ENCODE measurements around the gene KCNQ4. TPM values are rescaled to one million over a fixed set of nuclear protein-coding genes. Genes with fewer than 3 reads are reported as not detected.

The KCNQ4 gene
- total RNA-seq, 1 donor = under 0.01 TPM

DNA sequence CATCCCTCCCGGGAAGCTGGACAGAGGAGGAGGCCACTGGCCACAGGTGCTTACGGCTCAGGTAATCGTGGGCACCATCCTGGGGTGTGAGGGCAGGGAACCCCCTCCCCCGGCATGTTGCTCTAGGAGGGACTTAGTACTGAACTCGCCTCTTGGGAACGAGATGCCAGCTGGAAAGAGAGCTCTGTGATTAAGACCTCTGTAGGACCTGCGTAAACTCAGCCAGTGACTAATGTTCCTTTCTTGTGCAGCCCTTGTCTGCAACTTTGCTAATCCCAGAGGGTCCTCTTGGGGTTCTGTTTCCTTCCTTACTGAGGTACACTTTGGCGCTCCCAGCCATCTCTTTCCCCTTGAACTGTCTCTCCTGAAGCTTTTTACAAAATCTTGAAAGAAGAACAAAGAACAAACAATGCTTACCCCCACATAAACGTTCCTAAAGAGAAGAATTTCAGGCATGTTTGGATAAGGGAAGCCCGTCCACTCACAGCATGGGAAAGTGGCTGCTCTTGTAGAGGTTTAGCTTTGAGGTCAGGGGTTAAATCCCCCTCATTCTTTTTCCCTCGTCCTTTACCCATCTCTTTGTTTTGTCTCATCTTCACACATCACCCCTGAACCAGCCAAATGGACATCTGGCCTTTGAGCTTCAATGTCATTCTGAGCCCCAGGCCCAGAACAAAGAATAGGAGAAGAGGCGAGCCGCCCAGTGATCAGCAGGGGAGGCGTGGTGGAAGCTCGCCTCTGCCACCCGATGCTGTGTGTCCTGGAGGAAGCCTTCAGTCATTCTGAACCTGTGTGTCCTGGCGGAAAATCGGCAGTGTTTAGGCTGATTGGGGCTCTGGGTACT is 41.2 kb downstream of the KCNQ4 start:
- Histone ChIP-seq H3K4me3 (ENCODE audit: low read length) (no peak overlapping the region), H3K4me1 (ENCODE audit: insufficient read depth, low read length) (peaks cover 16% of the 10 kb centered on the region), H3K27me3 (ENCODE audit: insufficient read depth, low read length) (no peaks in the 10 kb centered on the region), H3K9me3 (ENCODE audit: low read depth, low read length) (no peaks in the 10 kb centered on the region)

DNA sequence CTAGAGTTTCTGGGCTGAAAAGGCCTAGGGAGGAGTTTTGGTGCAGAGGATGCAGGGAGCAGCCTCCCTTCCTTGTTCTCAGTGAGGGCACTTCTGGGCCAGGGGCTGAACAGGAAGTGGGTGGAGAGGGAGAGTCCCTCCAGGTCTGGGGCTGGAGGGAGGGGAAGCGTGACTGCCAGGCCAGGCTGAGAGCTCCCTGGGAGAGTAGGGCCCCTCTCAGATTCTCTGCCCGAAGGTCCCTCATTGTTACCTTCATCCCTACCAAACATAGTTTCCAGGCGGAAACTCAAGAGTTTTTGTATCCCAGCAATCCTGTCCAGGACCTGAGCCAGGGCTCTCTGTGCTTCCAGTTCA is 41.8 kb downstream of the KCNQ4 start:
- Histone ChIP-seq H3K4me1 (ENCODE audit: insufficient read depth, low read length) (peaks cover 16% of the 10 kb centered on the region), H3K9me3 (ENCODE audit: low read depth, low read length) (no peaks in the 10 kb centered on the region), H3K27me3 (ENCODE audit: insufficient read depth, low read length) (no peaks in the 10 kb centered on the region), H3K4me3 (ENCODE audit: low read length) (no peak overlapping the region)

DNA sequence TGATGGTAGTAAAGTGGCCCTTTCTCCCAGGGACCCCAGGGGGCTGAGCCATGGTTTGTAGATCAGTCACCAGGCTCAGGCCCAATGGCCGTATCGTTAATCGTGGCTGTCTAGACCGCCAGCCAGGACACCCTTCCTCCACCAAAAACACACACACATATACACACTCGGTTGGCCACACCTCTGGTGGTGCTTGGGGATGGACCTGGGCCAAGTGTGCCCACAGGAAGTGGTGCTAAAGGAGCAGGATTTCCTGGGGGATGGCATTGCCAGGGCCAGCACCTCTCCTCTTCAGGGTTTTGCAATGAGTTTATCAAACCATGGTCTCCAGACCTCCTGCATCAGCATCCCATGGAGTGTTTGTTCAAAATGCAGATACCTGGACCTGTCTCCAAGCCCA is 42.4 kb downstream of the KCNQ4 start:
- Histone ChIP-seq H3K27me3 (ENCODE audit: insufficient read depth, low read length) (no peaks in the 10 kb centered on the region), H3K4me1 (ENCODE audit: insufficient read depth, low read length) (peaks cover 16% of the 10 kb centered on the region), H3K9me3 (ENCODE audit: low read depth, low read length) (no peaks in the 10 kb centered on the region), H3K4me3 (ENCODE audit: low read length) (no peak overlapping the region)

DNA sequence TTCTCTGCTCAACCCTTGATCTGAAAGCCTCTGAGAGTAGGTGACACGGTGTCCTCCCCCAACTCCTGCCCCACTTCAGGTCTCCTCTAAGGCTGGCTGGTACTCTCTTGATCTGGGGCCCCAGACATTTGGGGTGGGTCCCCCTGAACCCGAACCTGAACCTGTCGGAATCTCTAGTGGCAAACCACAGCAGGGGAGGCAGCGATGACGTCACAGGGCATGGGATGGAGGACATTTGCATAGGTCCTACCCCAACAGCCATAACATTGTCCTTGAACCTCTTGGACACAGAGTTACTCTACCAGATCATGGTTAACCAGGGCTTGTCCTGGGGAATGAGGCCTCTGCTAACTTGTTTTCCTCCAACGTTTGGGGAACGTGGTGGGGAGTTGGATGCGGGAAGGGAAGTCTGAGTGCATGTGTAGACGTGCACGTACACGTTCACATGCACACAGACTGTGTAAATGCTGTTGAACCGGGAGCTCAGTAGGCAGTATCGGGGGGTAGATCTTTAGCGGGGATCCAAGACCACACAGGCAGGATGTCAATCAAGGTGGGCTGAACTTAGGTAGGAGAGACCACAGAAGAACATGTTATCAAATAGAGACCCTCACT is 46.2 kb downstream of the KCNQ4 start:
- H3K9me3 ChIP-seq (ENCODE audit: low read depth, low read length) = no peaks in the 10 kb centered on the region
- H3K4me1 ChIP-seq (ENCODE audit: insufficient read depth, low read length) = peaks cover 16% of the 10 kb centered on the region
- no peak overlapping the region for H3K4me3 ChIP-seq (ENCODE audit: low read length)
- H3K27me3 ChIP-seq (ENCODE audit: insufficient read depth, low read length) = no peaks in the 10 kb centered on the region

DNA sequence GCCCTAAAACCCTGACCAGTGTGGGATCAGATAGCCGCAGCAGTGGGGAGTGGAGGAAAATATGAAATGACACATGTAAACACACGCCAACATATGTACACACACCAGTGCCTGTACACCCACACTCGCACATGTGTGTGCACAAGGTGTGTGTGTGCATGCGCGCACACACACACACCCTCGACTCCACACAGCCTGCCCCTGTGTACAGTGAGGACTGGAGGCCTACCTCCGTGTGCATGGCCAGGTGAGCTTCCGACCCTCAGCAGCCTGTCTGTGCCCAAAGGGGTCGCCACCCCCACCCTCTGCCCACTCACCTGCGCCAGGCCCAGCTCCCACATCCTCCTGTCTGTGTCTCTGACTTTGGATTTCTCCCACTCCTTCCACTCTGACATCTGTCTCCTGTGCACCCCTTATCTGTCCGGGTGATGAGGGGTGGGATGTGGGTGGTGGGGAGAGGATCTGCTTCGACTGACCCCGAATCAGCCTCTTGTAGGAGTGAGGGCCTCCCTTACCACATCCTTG is 46.9 kb downstream of the KCNQ4 start:
- peaks cover 8% of the 10 kb centered on the region for H3K4me1 ChIP-seq (ENCODE audit: insufficient read depth, low read length)
- no peaks in the 10 kb centered on the region for H3K27me3 ChIP-seq (ENCODE audit: insufficient read depth, low read length)
- no peak overlapping the region for H3K4me3 ChIP-seq (ENCODE audit: low read length)
- H3K9me3 ChIP-seq (ENCODE audit: low read depth, low read length) = no peaks in the 10 kb centered on the region

DNA sequence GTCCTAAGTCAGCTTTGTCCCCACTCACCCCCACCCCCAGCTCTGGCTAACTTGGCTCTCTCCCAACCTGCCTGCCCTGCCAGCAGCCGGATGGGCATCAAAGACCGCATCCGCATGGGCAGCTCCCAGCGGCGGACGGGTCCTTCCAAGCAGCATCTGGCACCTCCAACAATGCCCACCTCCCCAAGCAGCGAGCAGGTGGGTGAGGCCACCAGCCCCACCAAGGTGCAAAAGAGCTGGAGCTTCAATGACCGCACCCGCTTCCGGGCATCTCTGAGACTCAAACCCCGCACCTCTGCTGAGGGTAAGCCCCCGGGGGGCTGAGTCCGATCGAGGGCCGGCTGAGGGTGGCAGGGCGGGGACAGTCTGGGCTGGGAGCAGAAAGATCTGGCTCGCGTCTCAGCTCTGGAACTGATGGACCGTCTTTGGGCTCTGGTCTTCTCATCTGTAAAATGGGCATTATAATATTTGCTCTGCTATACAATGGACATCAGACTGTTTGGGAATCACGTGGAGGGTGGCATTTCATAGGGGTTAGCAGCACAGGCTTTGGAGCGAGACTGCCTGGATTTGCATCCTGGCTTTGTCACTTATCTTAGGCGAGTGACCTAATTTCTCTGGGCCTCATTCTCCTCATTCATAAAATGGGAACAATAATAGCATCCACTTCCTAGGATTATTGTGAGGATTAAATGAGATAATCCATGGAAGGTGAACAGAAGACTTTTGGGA is 47.6 kb downstream of the KCNQ4 start:
- Histone ChIP-seq H3K4me3 (ENCODE audit: low read length) (no peak overlapping the region), H3K9me3 (ENCODE audit: low read depth, low read length) (no peaks in the 10 kb centered on the region), H3K4me1 (ENCODE audit: insufficient read depth, low read length) (peaks cover 1% of the 10 kb centered on the region), H3K27me3 (ENCODE audit: insufficient read depth, low read length) (no peaks in the 10 kb centered on the region)

DNA sequence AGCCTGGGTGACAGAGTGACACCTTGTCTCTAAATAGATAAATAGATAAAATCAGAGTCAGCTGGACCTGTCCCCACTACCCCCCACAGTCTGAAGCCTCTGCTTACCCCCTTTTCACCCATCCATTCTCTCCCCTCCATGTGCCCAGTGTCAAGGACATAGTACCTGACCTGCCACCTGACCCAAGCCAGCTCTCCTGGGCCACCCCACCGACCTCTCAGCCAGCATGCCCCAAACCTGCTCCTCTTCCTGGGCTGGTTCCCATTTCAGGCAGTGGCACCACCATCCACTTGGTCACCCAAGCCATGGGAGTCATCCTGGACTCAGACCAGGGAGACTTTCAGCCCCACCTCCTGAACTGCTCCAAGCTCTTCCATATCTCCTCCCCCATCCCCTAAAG is 50.4 kb downstream of the KCNQ4 start:
- no peaks in the 10 kb centered on the region for H3K4me1 ChIP-seq (ENCODE audit: insufficient read depth, low read length)
- no peak overlapping the region for H3K4me3 ChIP-seq (ENCODE audit: low read length)
- no peaks in the 10 kb centered on the region for H3K9me3 ChIP-seq (ENCODE audit: low read depth, low read length)
- H3K27me3 ChIP-seq (ENCODE audit: insufficient read depth, low read length) = no peaks in the 10 kb centered on the region

DNA sequence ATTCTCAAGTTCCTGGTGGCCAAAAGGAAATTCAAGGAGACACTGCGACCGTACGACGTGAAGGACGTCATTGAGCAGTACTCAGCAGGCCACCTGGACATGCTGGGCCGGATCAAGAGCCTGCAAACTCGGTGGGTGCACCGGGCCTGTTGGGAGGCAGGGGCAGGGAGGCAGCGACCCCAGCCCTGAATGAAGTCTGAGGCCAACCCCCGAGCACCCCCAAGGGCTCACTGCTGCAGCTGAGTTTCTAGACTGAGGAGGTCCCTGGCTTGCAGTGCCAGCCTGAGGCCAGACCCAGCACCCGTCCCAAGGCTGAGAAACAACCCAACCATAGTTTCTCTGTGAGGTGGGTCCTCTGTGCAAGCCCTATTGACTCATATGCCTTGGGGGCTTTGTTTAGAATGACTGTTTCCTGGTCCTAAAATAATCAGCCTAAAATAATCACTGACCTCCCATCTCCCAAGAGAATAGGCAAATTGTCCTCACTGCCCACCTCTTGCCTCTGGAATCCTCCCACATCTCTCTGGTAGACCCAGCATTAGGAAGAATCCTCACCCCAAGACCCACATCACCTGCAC is 51.5 kb downstream of the KCNQ4 start:
- H3K4me3 ChIP-seq (ENCODE audit: low read length) = no peak overlapping the region
- no peaks in the 10 kb centered on the region for H3K27me3 ChIP-seq (ENCODE audit: insufficient read depth, low read length)
- H3K9me3 ChIP-seq (ENCODE audit: low read depth, low read length) = no peaks in the 10 kb centered on the region
- H3K4me1 ChIP-seq (ENCODE audit: insufficient read depth, low read length) = no peaks in the 10 kb centered on the region

DNA sequence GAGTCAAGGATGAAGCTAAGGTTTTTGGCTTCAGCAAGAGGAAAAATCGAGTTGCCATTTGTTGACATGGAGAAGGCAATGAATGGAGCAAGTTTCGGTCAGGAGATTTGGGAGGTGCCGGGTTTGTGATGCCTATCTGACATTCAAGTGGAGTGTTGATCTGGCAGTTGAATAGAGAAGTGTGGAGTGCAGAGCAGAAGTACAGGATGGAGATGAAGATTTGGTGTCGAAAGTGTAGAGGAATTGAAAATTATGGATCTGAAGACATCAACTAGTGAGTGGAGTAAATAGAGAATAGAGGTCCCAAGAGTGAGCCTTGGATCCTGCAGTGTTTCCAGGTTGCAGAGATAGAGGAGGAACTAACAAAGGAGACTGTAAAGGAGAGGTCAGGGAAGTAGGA is 52.7 kb downstream of the KCNQ4 start:
- Histone ChIP-seq H3K4me3 (ENCODE audit: low read length) (no peak overlapping the region), H3K9me3 (ENCODE audit: low read depth, low read length) (no peaks in the 10 kb centered on the region), H3K27me3 (ENCODE audit: insufficient read depth, low read length) (no peaks in the 10 kb centered on the region), H3K4me1 (ENCODE audit: insufficient read depth, low read length) (peaks cover 8% of the 10 kb centered on the region)

DNA sequence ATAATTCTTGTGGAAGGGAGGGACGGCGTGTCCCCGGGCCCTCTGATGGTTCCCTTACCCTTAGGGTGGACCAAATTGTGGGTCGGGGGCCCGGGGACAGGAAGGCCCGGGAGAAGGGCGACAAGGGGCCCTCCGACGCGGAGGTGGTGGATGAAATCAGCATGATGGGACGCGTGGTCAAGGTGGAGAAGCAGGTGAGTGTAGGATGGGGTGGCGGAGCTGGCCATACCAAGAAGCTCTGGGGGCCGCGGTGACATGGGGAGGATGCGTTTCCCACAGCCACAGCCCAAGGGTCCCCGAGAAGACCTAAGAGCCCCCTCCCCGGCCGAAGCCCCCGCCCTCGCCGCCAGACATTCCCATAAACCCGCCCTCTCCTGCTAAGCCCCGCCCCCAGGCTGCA is 54.0 kb downstream of the KCNQ4 start:
- H3K9me3 ChIP-seq (ENCODE audit: low read depth, low read length) = no peaks in the 10 kb centered on the region
- H3K4me3 ChIP-seq (ENCODE audit: low read length) = no peak overlapping the region
- H3K4me1 ChIP-seq (ENCODE audit: insufficient read depth, low read length) = peaks cover 9% of the 10 kb centered on the region

DNA sequence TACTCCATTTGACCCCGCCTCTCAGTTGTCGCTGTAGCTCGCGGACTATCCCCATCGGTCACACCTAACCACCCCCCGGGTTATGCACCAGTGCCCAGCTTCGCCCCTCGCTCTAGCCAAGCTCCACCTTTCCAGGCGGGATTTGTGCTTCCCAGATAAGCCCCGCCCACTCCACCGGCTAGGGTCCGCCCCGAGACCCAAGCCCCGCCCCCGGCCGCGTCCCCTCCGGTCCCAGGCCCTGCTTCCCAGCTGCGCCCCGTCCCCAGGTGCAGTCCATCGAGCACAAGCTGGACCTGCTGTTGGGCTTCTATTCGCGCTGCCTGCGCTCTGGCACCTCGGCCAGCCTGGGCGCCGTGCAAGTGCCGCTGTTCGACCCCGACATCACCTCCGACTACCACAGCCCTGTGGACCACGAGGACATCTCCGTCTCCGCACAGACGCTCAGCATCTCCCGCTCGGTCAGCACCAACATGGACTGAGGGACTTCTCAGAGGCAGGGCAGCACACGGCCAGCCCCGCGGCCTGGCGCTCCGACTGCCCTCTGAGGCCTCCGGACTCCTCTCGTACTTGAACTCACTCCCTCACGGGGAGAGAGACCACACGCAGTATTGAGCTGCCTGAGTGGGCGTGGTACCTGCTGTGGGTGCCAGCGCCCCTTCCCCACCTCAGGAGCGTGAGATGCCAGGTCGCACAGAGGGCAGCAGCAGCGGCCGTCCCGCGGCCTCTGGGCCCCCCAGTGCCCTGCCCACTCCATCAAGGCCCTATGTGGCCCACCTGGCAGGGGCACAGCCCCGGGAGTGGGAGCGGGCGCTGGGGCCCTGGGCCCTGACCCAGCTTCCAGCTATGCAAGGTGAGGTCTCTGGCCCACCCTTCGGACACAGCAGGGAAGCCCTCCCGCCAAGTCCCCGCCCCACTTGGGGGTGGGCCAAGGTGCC is 54.7 kb downstream of the KCNQ4 start:
- Histone ChIP-seq H3K9me3 (ENCODE audit: low read depth, low read length) (no peaks in the 10 kb centered on the region), H3K4me1 (ENCODE audit: insufficient read depth, low read length) (peaks cover 9% of the 10 kb centered on the region), H3K27me3 (ENCODE audit: insufficient read depth, low read length) (no peaks in the 10 kb centered on the region), H3K4me3 (ENCODE audit: low read length) (no peak overlapping the region)

More for the DNA sequence above, 54.0 kb downstream of the KCNQ4 start:
- no peaks in the 10 kb centered on the region for H3K27me3 ChIP-seq (ENCODE audit: insufficient read depth, low read length)

DNA sequence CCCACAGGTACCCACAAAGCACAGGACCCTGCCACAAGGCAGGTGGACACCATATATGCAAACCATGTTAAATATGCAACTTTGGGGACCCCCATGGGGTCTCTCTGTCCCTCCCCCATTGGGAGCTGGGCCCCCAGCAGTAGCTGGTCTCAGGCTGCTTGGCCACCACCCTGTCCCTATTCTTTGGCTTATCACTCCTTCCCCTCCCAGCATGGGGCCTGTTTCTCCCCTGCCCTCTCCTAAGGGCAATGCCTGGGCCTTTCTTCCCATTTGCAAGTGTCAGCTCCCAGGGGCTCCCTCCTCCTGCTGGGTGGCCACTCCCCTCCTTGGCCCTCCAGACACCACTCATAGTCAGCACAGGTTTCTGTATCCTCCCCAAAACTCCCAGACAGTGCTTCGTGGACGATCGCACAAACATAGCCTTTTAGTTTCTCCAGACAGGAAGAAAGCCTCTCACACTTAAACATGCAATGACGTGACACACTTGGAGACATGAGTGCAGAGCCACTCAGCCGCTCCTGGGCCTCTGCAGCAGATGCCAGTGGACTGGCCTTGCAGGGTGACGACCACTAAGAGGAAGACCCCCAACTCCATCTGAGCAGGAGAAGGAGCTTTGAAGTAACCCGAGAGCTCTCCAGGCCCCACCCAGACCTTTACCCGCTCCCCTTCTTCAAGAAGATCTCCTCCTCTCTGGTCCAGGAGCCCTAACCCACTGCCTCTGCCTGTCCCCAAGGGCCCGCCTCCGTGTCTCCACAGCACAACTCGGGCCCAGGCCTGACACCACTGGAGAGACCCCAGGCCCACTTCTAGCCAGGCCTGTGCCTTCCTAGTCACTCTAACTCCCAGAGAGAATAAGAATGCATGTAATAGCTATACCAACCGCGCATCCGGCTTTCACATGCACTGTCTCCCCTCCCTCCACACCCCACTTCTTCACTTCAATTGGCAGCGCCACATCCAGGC is 55.7 kb downstream of the KCNQ4 start:
- no peaks in the 10 kb centered on the region for H3K9me3 ChIP-seq (ENCODE audit: low read depth, low read length)
- H3K4me3 ChIP-seq (ENCODE audit: low read length) = no peak overlapping the region
- no peaks in the 10 kb centered on the region for H3K27me3 ChIP-seq (ENCODE audit: insufficient read depth, low read length)
- H3K4me1 ChIP-seq (ENCODE audit: insufficient read depth, low read length) = peaks cover 9% of the 10 kb centered on the region

DNA sequence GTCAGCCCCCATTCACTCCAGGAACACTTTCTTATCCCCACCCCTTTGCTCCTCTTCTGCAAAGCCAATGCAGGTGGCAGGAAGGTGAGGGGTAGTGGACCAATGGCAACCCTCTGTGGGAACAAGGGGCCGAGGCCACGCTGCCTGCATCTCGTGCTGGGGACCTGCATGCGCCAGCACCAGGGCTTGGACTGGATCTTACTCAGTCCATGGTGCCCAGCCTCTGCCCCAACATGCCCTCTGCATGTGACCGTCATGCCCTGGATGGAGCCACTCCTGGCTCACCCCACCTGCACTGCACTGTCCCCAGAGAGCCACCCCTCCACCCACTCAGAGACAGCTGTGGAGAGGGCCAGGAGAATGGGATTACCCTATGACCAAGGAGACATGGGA is 56.4 kb downstream of the KCNQ4 start:
- no peaks in the 10 kb centered on the region for H3K9me3 ChIP-seq (ENCODE audit: low read depth, low read length)
- no peak overlapping the region for H3K4me3 ChIP-seq (ENCODE audit: low read length)
- H3K27me3 ChIP-seq (ENCODE audit: insufficient read depth, low read length) = no peaks in the 10 kb centered on the region
- peaks cover 12% of the 10 kb centered on the region for H3K4me1 ChIP-seq (ENCODE audit: insufficient read depth, low read length)

All from mononuclear cell (primary cell).